ENCODE measurements around the gene MRS2.

MRS2 gene

GRCh38 chr6:24430086-24430485 lies 27.4 kb downstream of the MRS2 start:
- no peak for DNase-seq (ENCODE audit: low read depth in 2 of 2)

GRCh38 chr6:24431045-24431451 lies 28.3 kb downstream of the MRS2 start:
- DNase-seq (ENCODE audit: low read depth in 2 of 2) = no peak

GRCh38 chr6:24432611-24433010 lies 29.9 kb downstream of the MRS2 start:
- DNase-seq (ENCODE audit: low read depth in 2 of 2) = no peak

- no peak for DNase-seq (ENCODE audit: low read depth in 2 of 2)
These were observed 34.2 kb downstream of the MRS2 start for GRCh38 chr6:24436979-24437378.

GRCh38 chr6:24439858-24440539 lies 37.3 kb downstream of the MRS2 start:
- no peak for DNase-seq (ENCODE audit: low read depth in 2 of 2)

- no peak for DNase-seq (ENCODE audit: low read depth in 2 of 2)
These were observed 38.3 kb downstream of the MRS2 start for GRCh38 chr6:24440897-24441598.

- DNase-seq (ENCODE audit: low read depth in 2 of 2) = no peak
These were observed 38.8 kb downstream of the MRS2 start for GRCh38 chr6:24441599-24441904.

GRCh38 chr6:24444588-24444987 lies 41.9 kb downstream of the MRS2 start:
- no peak for DNase-seq (ENCODE audit: low read depth in 2 of 2)

GRCh38 chr6:24445704-24446103 lies 43.0 kb downstream of the MRS2 start:
- no peak for DNase-seq (ENCODE audit: low read depth in 2 of 2)

- DNase-seq (ENCODE audit: low read depth in 2 of 2) = no peak
These were observed 43.9 kb downstream of the MRS2 start for GRCh38 chr6:24446670-24447069.

- DNase-seq (ENCODE audit: low read depth in 2 of 2) = no peak
These were observed 45.7 kb downstream of the MRS2 start for GRCh38 chr6:24448396-24448795.

GRCh38 chr6:24448828-24449525 lies 46.2 kb downstream of the MRS2 start:
- no peak for DNase-seq (ENCODE audit: low read depth in 2 of 2)

GRCh38 chr6:24451581-24452388 lies 49.0 kb downstream of the MRS2 start:
- no peak for DNase-seq (ENCODE audit: low read depth in 2 of 2)

GRCh38 chr6:24453921-24454320 lies 51.2 kb downstream of the MRS2 start:
- DNase-seq (ENCODE audit: low read depth in 2 of 2) = no peak

- DNase-seq (ENCODE audit: low read depth in 2 of 2) = no peak
These were observed 51.7 kb downstream of the MRS2 start for GRCh38 chr6:24454452-24454851.

- DNase-seq (ENCODE audit: low read depth in 2 of 2) = no peak
These were observed 52.3 kb downstream of the MRS2 start for GRCh38 chr6:24455061-24455460.

GRCh38 chr6:24458134-24458533 lies 55.4 kb downstream of the MRS2 start:
- no peak for DNase-seq (ENCODE audit: low read depth in 2 of 2)

GRCh38 chr6:24458941-24459340 lies 56.2 kb downstream of the MRS2 start:
- no peak for DNase-seq (ENCODE audit: low read depth in 2 of 2)

- DNase-seq (ENCODE audit: low read depth in 2 of 2) = no peak
These were observed 58.2 kb downstream of the MRS2 start for GRCh38 chr6:24460966-24461365.

- no peak for DNase-seq (ENCODE audit: low read depth in 2 of 2)
These were observed 61.7 kb downstream of the MRS2 start for GRCh38 chr6:24464253-24465038.

GRCh38 chr6:24469811-24470210 lies 67.1 kb downstream of the MRS2 start:
- no peak for DNase-seq (ENCODE audit: low read depth in 2 of 2)

Data from stimulated activated CD8-positive, alpha-beta memory T cell treated with anti-CD3 and anti-CD28 coated beads, Interleukin-15, amount 100 ng/mL, for 4 hours (primary cell).